ENCODE measurements around the gene SMIM43.
"Not testable (repeated sequence)": the region's sequence is repeated elsewhere in the genome, so short reads cannot be mapped to it uniquely, and the experiment has no call there.

SMIM43 gene

GRCh38 chr4:121778991-121779628, 14.1 kb upstream of the SMIM43 start:
- DNase-seq = no peak

- DNase-seq = no peak
Measured at GRCh38 chr4:121777625-121778024, 12.7 kb upstream of the SMIM43 start.

GRCh38 chr4:121776610-121777401, 11.8 kb upstream of the SMIM43 start:
- no peak for DNase-seq

- DNase-seq = no peak
Measured at GRCh38 chr4:121773883-121774282, 8.9 kb upstream of the SMIM43 start.

- DNase-seq = no peak
Measured at GRCh38 chr4:121771869-121772268, 6.9 kb upstream of the SMIM43 start.

- DNase-seq = no peak
Measured at GRCh38 chr4:121769341-121769740, 4.4 kb upstream of the SMIM43 start.

- no peak for DNase-seq
Measured at GRCh38 chr4:121767166-121767565, 2.2 kb upstream of the SMIM43 start.

GRCh38 chr4:121765971-121766538, 1.1 kb upstream of the SMIM43 start:
- DNase-seq = no peak

- no peak for DNase-seq
Measured at GRCh38 chr4:121765368-121765705, 373 bp upstream of the SMIM43 start.

- DNase-seq = no peak
Measured at GRCh38 chr4:121764303-121764701, 662 bp downstream of the SMIM43 start.

GRCh38 chr4:121760205-121760604, 4.8 kb downstream of the SMIM43 start:
- DNase-seq = no peak

GRCh38 chr4:121758925-121759568, 5.9 kb downstream of the SMIM43 start:
- no peak for DNase-seq

GRCh38 chr4:121752142-121752541, 12.8 kb downstream of the SMIM43 start:
- not testable (repeated sequence) for DNase-seq

GRCh38 chr4:121749225-121749624, 15.7 kb downstream of the SMIM43 start:
- DNase-seq = no peak

- no peak for DNase-seq
Measured at GRCh38 chr4:121742794-121743193, 22.2 kb downstream of the SMIM43 start.

GRCh38 chr4:121741751-121742150, 23.2 kb downstream of the SMIM43 start:
- DNase-seq = no peak

- DNase-seq = no peak
Measured at GRCh38 chr4:121740796-121741409, 24.1 kb downstream of the SMIM43 start.

GRCh38 chr4:121739575-121739974, 25.4 kb downstream of the SMIM43 start:
- no peak for DNase-seq

GRCh38 chr4:121738780-121739535, 26.0 kb downstream of the SMIM43 start:
- no peak for DNase-seq

- no peak for DNase-seq
Measured at GRCh38 chr4:121737846-121738554, 27.0 kb downstream of the SMIM43 start.

- DNase-seq = no peak
Measured at GRCh38 chr4:121736735-121737351, 28.1 kb downstream of the SMIM43 start.

Measured in NCI-H2029 (cell line).